Right atrium auricular region (tissue), 2 donors: ENCODE results near the gene GALNT7. TPM values are rescaled to one million over a fixed set of nuclear protein-coding genes. Genes with fewer than 3 reads are reported as not detected.
A peak's percentile ranks its signal among the peaks of the same experiment; 100 is the strongest.

ENCODE experiments used
- DNase-seq: peaks from one replicate; pipeline ENCODE4 v3.0.0-alpha.2; 2019; ENCODE audit warnings: low spot score
- H3K27ac ChIP-seq, 2 donors: fragments of 200-600 bp; sonication (generic); 1 replicate in 1 of 2; 2 replicates in 1 of 2; pipeline ENCODE4 v1.5.1; 2016 to 2019
- H3K27me3 ChIP-seq, 2 donors: fragments of 200-600 bp; sonication (generic); one replicate each; pipeline versions ENCODE4 v1.5.1 to v1.6.0; 2017 to 2019
- H3K36me3 ChIP-seq: fragments of 200-600 bp; sonication (generic); one replicate; pipeline ENCODE4 v1.5.1; 2016
- H3K4me1 ChIP-seq, 2 donors: fragments of 200-600 bp; sonication (generic); one replicate each; pipeline versions ENCODE4 v1.5.1 to v1.6.0; 2017 to 2019
- H3K4me3 ChIP-seq, 2 donors: fragments of 200-600 bp; sonication (generic); 1 replicate in 1 of 2; 2 replicates in 1 of 2; pipeline ENCODE4 v1.5.1; 2017 to 2019; ENCODE audit warnings: mild to moderate bottlenecking in 1 of 2, moderate library complexity in 1 of 2
- H3K9me3 ChIP-seq, 2 donors: fragments of 200-600 bp; sonication (generic); one replicate each; pipeline ENCODE4 v1.5.1; 2019
- CTCF ChIP-seq, 2 donors: fragments of 200-600 bp; sonication (generic); IDR thresholded peaks; one replicate each; pipeline ENCODE4 v1.5.1; 2019; ENCODE audit warnings: antibody characterized with exemption in 2 of 2
- total RNA-seq, 2 donors: library from RNA; depleted of rRNA; stranded (reverse); fragments of >200 nt; gene quantifications; one replicate each; pipeline ENCODE4 v1.1.0, GENCODE V29; 2016

Gene GALNT7
- total RNA-seq, 2 donors from 2014 or later: 5.4 to 6.5 TPM

DNA sequence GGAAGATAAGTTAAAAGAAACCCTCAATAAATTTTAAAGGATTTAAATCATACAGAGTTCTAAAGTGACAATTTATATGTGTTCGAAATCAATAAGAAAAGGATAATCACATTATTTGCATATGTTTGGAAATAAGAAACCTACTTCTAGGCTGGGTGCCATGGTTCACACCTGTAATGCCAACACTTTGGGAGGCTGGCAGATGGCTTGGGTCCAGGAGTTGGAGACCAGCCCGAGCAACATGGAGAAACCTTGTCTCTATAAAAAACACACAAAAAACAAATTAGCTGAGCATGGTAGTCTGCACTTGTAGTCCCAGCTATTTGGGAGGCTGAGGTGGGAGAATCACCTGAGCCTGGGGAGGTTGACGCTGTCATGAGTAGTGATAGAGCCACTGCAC is 194.1 kb downstream of the GALNT7 start:
- TF ChIP-seq CTCF (IDR thresholded peaks at IDR 0.05): no peak
- H3K27me3 ChIP-seq: no peaks in the 10 kb centered on the region
- no peak overlapping the region for H3K27ac ChIP-seq
- no peaks in the 10 kb centered on the region for H3K9me3 ChIP-seq
- H3K4me1 ChIP-seq: peaks cover 0 to 5% of the 10 kb centered on the region in 2 donors
- no peak overlapping the region for H3K4me3 ChIP-seq
- DNase-seq: no peak
- no peaks in the 10 kb centered on the region for H3K36me3 ChIP-seq

DNA sequence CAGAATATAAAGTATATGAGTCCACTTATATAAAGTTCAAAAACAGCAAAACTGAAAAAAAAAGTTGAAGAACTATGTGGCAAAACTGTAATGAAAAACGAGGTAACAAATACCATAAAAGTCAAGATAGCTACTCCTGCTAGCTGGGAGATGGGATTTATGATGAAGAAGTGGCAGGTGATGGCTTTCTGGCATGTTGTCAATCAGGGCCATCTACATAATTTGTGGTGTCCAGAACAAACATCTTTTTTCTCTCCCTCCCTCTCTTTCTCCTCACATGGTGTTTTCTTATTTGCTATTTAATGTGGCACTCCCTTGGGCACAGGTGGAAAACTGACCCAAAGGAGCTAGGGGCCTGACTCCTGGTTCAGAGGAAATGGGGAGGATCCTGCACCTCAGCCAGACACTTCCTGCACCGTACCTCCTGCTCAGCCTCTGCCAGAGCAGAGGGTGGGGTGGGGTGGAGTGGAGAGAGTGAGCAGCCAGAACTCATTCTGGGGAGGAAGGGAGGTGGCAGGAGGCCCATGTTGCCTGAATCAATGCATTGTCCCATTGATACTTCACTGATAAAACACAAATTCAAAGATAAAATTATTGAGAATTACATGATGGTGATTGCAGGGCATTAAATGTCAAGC is 196.9 kb downstream of the GALNT7 start:
- Histone ChIP-seq H3K27ac (no peak overlapping the region), H3K4me1 (peaks cover 0 to 14% of the 10 kb centered on the region in 2 donors), H3K9me3 (no peaks in the 10 kb centered on the region), H3K36me3 (no peaks in the 10 kb centered on the region), H3K4me3 (no peak overlapping the region), H3K27me3 (no peaks in the 10 kb centered on the region)
- no peak for TF ChIP-seq CTCF (IDR thresholded peaks at IDR 0.05)
- DNase-seq: no peak

- Histone ChIP-seq H3K27ac (peak overlapping the region in 1 of 2 donors; percentile 51), H3K36me3 (no peaks in the 10 kb centered on the region), H3K27me3 (no peaks in the 10 kb centered on the region), H3K9me3 (no peaks in the 10 kb centered on the region), H3K4me3 (no peak overlapping the region), H3K4me1 (peaks cover 0 to 14% of the 10 kb centered on the region in 2 donors)
- DNase-seq: no peak
- TF ChIP-seq CTCF (IDR thresholded peaks at IDR 0.05): no peak
Observed at GRCh38 chr4:173367285-173367684, 198.7 kb downstream of the GALNT7 start.

DNA sequence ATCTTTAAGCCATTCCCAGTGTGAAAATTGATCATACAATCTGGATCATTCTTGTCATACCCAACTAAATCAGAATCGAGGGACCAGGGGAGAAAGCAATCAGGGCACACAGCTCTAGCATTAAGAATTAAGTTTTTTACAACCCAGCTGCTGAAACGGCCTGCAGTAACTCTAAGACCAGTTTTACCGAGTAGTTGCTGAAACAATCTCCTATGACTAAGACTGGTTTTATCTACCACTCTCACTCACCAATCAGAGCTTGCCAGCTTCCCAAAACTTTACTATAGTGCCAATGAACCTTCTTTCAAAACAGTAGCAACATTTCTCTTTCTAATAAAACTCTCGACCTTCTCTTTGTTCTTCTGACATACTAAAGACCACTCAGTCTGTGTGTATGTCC is 199.3 kb downstream of the GALNT7 start:
- Histone ChIP-seq H3K27ac (peak overlapping the region; percentile 9 to 51), H3K4me1 (peaks cover 0 to 17% of the 10 kb centered on the region in 2 donors), H3K4me3 (no peak overlapping the region), H3K27me3 (no peaks in the 10 kb centered on the region), H3K36me3 (no peaks in the 10 kb centered on the region), H3K9me3 (no peaks in the 10 kb centered on the region)
- TF ChIP-seq CTCF (IDR thresholded peaks at IDR 0.05): no peak
- DNase-seq: no peak

DNA sequence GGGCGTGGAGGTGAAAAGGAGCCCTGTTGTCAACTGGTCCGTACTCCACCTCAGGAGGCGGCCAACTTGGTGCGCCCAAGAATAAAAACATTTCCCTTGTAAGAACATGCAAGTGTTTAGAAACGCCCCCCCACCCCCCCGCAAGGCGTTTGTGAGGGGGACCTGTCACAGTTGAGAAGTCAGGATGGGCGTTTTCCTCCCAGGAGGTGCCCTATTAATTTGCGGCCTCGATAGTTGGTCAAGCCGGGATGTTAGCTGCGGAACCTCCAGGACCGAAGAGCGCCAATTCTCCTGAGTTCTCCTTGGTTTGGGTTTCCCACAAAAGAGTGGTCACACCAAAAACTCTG is 201.5 kb downstream of the GALNT7 start:
- Histone ChIP-seq H3K36me3 (no peaks in the 10 kb centered on the region), H3K4me1 (peaks cover 0 to 32% of the 10 kb centered on the region in 2 donors), H3K9me3 (no peaks in the 10 kb centered on the region), H3K27me3 (no peaks in the 10 kb centered on the region), H3K4me3 (peak overlapping the region; percentile 78 to 91), H3K27ac (peak overlapping the region; percentile 98 to 99)
- no peak for TF ChIP-seq CTCF (IDR thresholded peaks at IDR 0.05)
- DNase-seq: peak; percentile 85
